ENCODE results near the gene SLC34A1. TPM values are rescaled to one million over a fixed set of nuclear protein-coding genes. Genes with fewer than 3 reads are reported as not detected.

SLC34A1 gene
- total RNA-seq, 1 experiment from 2014 or later, result not detected

GRCh38 chr5:177432143-177432838 is 48.1 kb downstream of the SLC34A1 start:
- intact Hi-C loops (cut with micrococcal nuclease; ENCODE audit: unreplicated experiment), result no loop called here
- TF ChIP-seq EZH2 (IDR thresholded peaks at IDR 0.05; ENCODE audit: borderline replicate concordance, low read depth, low read length, poor library complexity, severe bottlenecking) (no peak), CTCF (conservative IDR thresholded peaks at IDR 0.05; ENCODE audit: low read depth, low read length) (no peak)
- POLR2A ChIA-PET (ENCODE audit: low non-redundant PET), result no interaction called here
- Histone ChIP-seq H3K4me1 (ENCODE audit: insufficient read depth, low read length, poor library complexity, severe bottlenecking) (peaks cover 8% of the 10 kb centered on the region), H3K27me3 (replicated peaks; ENCODE audit: insufficient read depth, low read depth, low read length, poor library complexity) (no peaks in the 10 kb centered on the region), H3K9me3 (ENCODE audit: low read depth, low read length, poor library complexity, severe bottlenecking) (no peaks in the 10 kb centered on the region), H3K36me3 (ENCODE audit: insufficient read depth, low read length, poor library complexity, severe bottlenecking) (peaks cover 26% of the 10 kb centered on the region), H3K27ac (ENCODE audit: low read depth, low read length, poor library complexity, severe bottlenecking) (no peak overlapping the region), H3K4me3 (ENCODE audit: low read depth, low read length, poor library complexity, severe bottlenecking) (no peak overlapping the region)
- CTCF ChIA-PET, result interaction anchor here (0.6 kb wide), 1 partner anchor 127 kb away, joined by 4 read pairs; no protein-coding TSS in a partner anchor
- BruUV-seq (replicated peaks), result no TSS peak
- no peak for DNase-seq (ENCODE audit: low spot score)

GRCh38 chr5:177432839-177433657 is 48.8 kb downstream of the SLC34A1 start:
- TF ChIP-seq CTCF (conservative IDR thresholded peaks at IDR 0.05; ENCODE audit: low read depth, low read length) (no peak), EZH2 (IDR thresholded peaks at IDR 0.05; ENCODE audit: borderline replicate concordance, low read depth, low read length, poor library complexity, severe bottlenecking) (no peak)
- BruUV-seq (replicated peaks), result no TSS peak
- intact Hi-C loops (cut with micrococcal nuclease; ENCODE audit: unreplicated experiment), result no loop called here
- ChIA-PET POLR2A (ENCODE audit: low non-redundant PET) (no interaction called here), CTCF (no interaction called here)
- Histone ChIP-seq H3K4me3 (ENCODE audit: low read depth, low read length, poor library complexity, severe bottlenecking) (no peak overlapping the region), H3K27me3 (replicated peaks; ENCODE audit: insufficient read depth, low read depth, low read length, poor library complexity) (no peaks in the 10 kb centered on the region), H3K9me3 (ENCODE audit: low read depth, low read length, poor library complexity, severe bottlenecking) (no peaks in the 10 kb centered on the region), H3K27ac (ENCODE audit: low read depth, low read length, poor library complexity, severe bottlenecking) (no peak overlapping the region), H3K36me3 (ENCODE audit: insufficient read depth, low read length, poor library complexity, severe bottlenecking) (peaks cover 26% of the 10 kb centered on the region), H3K4me1 (ENCODE audit: insufficient read depth, low read length, poor library complexity, severe bottlenecking) (peaks cover under 1% of the 10 kb centered on the region)
- DNase-seq (ENCODE audit: low spot score), result no peak

GRCh38 chr5:177433658-177434217 is 49.5 kb downstream of the SLC34A1 start:
- Histone ChIP-seq H3K4me1 (ENCODE audit: insufficient read depth, low read length, poor library complexity, severe bottlenecking) (no peaks in the 10 kb centered on the region), H3K27ac (ENCODE audit: low read depth, low read length, poor library complexity, severe bottlenecking) (no peak overlapping the region), H3K36me3 (ENCODE audit: insufficient read depth, low read length, poor library complexity, severe bottlenecking) (peaks cover 26% of the 10 kb centered on the region), H3K4me3 (ENCODE audit: low read depth, low read length, poor library complexity, severe bottlenecking) (no peak overlapping the region), H3K9me3 (ENCODE audit: low read depth, low read length, poor library complexity, severe bottlenecking) (no peaks in the 10 kb centered on the region), H3K27me3 (replicated peaks; ENCODE audit: insufficient read depth, low read depth, low read length, poor library complexity) (no peaks in the 10 kb centered on the region)
- TF ChIP-seq EZH2 (IDR thresholded peaks at IDR 0.05; ENCODE audit: borderline replicate concordance, low read depth, low read length, poor library complexity, severe bottlenecking) (no peak), CTCF (conservative IDR thresholded peaks at IDR 0.05; ENCODE audit: low read depth, low read length) (no peak)
- POLR2A ChIA-PET (ENCODE audit: low non-redundant PET), result no interaction called here
- BruUV-seq (replicated peaks), result no TSS peak
- no peak for DNase-seq (ENCODE audit: low spot score)
- intact Hi-C loops (cut with micrococcal nuclease; ENCODE audit: unreplicated experiment), result no loop called here
- CTCF ChIA-PET, result no interaction called here

Data from A673 (cell line).